GM10847 (cell line): ENCODE data around the gene PDGFA.

Experiments
- POLR2A ChIP-seq: IDR thresholded peaks from 2 replicates; pipeline ENCODE4 v1.6.1; 2011; ENCODE audit not compliant: insufficient read length; ENCODE audit errors: extremely low read depth

Gene PDGFA

DNA sequence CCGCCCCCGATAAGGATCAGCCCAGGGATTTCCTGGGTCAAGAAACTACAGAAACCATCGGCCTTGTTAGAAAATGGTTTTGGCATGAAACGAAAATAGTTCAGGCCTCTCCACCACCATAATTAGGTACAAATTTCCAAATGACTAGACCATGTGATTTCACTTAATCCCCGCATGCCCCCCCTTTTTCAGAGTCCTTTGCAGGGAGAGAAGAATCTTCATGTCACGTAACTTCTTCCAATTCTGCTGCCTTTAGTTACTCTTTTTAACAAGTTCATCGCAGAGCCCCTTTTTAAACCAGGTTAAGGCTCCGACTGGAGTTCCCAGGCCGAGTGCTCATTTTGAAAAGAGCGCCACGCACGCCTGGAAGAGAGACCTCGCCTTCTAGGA lies 3.4 kb downstream of the PDGFA start:
- no peak for TF ChIP-seq POLR2A

DNA sequence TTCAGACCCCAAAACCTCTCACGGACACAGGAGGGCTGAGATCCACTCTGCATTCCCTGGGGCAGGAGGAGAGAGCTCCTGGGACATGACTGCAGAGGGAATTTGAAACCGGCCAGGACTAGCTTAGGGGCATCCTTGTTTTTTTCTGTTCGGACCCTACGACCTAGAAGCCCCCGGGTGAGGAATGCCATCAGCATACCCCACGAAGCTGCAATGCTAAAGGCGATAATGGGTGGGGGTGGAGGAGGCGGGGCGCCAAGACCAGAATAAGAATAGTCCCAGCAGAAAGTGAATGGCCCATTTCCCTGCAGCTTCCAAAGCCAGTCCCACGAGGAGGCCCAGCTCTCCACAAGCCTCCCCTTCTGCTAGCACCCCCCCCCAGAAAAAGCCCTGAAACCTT lies 4.0 kb downstream of the PDGFA start:
- TF ChIP-seq POLR2A, result no peak

DNA sequence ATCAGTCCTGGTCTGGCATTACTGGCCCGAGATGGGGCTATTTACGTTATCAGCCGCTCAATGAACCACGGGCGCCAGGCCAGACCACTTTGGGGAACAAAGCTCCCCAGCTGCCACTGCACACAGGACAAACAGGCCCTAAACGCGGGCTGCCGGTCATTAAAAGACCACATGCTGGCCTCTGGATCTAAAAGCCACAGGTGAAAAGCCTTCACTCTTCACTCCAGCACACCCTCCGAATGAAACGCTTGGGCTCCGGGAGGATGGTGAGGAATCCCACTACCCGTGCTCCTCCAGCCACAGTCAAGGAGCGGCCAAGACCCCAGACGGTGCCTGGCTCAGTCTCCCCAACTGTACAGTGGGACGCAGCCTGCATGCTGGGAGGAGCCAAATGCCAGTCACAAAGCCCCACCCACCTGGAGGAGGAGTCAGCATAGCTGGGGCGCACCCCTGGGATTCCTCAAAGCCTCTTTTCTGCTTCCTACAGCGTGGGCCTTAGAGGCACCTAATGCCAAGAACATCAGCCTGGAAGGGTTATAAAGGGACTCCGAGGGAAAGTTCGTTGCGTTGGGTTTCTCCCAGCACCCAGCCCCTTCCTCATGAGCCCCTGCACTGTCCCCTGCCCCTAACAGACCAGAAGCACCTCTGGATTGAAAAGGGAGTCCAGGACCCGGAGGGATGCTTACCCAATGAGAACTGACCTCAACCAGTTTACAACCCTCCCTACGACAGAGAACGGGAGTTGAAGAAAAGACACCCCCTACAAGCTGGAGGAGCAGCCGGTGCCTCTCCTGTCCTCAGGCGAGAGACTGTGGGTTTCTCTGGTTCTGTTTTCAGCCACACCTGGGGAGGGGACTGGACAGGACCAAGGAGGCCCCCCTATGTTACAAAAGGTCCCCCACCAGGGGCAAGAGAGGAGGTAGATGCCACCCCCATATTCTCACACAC lies 4.7 kb downstream of the PDGFA start:
- no peak for TF ChIP-seq POLR2A

DNA sequence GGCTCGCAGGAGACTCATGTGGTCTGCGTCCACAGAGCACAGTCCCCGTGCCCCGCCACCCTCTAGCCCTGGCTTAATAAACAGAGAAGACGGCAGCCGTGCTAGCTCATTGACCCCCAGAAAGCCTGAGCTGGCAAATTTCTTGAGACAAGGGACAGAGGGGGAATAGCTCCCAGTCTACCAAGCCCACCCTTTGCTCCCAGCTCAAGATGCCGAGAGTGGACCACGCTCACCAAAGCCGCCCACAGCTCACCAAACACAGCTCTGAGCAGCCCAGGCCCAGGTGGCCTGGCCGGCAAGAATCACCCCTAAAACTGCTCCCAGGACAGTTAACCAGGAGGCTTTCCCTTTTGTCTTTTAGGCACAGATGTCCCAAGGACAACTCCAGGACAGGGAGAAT lies 5.4 kb downstream of the PDGFA start:
- no peak for TF ChIP-seq POLR2A

DNA sequence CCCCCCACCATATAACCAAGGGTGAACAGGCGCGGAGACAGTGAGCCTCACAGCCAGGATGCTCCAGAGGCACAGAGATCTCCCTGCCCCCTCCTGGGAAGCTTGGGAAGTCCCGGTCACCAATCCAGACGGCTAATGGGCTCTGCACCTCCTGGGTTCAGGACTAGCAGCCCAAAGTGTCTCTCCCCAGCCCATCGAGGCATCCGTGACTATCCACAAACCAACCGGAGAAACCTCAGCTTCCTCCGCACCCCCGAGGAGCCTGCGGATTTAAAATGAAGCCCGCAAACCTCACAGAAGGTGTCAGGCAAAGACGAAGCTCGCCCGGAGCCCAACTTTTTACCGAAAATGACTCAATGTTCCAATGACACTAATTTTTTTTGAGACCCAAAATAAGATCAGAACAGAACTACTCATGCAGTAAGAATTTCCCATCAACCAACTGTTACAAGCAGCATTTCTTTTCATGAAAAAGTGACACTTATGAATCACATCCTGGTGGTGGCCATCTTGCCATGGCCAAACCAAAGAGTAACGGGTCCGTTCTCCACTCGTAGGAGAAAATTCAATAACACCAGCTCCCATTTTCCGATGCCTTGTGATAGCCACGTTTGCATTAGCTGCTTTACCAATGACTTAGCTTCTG lies 6.0 kb downstream of the PDGFA start:
- no peak for TF ChIP-seq POLR2A

DNA sequence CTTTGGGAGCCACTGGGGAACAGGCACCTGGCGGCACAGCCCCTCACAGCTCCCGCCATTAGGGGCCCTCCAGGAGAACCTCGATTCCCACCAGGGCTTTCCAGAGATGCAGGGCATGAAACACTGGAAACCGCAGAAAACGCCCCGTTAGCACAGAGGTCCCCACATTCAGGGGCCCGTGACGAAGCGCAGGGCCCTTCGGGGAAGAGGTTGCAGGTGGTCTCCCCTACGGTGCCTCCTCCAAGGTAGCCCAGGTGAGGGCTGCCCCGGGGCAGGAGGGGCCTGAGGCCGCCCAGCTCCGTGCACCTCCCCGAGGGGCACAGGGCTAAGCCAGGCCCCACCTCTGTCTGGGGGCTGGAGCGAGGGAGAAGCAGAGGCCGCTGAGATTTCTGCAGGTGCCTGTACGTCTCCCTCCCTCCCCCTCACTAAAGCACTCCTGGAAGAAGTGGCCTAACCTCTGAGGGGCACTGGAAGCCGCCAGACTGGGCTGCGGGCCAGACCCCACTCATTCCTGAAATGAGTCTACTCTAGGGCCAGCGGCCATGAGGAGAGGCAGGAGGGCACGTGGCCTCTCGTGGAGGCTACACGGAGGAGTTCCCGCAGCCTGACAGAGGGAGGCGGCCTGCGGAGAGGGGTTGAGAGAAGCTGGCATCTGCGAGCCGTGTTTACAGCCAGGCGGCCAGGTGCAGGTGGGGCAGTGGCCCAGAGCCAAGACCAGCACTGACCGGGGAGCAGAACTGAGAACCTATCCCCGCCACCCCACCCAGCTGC lies 6.9 kb downstream of the PDGFA start:
- no peak for TF ChIP-seq POLR2A

DNA sequence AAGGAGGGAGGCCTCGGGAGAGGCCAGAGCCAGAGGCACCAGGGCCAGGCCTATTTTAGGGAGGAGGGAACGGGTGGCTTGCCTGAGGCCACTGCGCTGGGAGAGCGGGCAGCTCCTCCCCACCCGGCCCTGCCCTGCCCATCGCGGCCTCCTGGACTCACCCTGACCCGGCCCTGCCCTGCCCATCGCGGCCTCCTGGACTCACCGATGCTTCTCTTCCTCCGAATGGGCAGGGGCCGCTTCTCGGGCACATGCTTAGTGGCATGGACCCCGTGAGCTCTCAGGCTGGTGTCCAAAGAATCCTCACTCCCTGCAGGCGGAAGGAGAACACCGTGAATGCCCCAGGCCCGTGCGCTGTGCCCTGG lies 7.5 kb downstream of the PDGFA start:
- TF ChIP-seq POLR2A, result no peak

DNA sequence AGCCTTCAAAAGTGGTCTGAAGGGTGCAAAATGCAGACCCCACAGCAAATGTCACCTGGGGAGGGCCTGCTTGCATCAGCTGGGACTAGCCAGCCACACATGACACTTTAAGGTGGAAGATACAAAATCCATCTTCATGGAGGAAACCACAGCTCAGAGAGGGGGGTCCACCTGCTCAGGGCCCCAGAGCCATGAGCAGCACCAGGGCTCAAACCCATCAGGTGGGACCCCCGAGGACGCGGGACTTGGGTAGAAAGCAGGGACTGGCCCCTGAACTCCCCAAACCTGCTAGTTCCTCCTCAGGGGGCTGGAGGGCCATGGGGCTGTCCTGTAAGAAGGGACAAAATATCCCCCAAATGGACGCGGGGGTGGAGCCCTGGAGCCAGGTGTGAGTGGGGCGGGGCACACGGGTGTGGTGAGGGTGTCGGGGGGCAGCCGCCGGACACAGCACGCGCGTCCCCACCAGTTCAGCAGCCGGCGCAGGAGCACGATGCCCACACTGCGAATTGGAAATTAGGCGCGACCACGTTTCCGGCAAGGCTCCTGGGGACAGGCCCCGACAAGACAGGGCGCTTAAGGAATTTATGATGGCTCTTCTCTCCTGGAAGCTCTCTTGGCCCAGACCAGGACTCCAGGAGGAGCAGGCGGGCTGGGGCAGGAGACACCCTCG lies 8.0 kb downstream of the PDGFA start:
- TF ChIP-seq POLR2A, result no peak

DNA sequence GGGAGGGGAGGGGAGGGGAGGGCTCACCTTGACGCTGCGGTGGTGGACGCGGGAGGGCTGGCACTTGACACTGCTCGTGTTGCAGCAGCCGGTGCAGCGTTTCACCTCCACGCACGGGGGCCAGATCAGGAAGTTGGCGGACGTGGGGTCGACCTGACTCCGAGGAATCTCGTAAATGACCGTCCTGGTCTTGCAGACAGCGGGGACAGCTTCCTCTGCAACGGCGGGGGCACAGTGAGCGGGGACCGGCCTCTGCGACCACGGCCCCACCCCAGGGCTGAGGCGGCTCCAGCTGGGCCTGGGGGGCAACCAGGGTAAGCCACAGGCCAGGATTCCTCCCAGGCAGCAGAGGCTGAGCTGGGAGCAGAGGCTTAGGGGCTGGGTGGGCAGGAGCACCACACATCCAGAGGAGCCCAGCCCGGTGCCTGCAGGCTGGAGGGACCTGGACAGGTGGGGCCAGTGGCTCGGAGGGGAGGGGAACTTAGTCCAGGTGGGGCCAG lies 8.8 kb downstream of the PDGFA start:
- TF ChIP-seq POLR2A, result no peak

DNA sequence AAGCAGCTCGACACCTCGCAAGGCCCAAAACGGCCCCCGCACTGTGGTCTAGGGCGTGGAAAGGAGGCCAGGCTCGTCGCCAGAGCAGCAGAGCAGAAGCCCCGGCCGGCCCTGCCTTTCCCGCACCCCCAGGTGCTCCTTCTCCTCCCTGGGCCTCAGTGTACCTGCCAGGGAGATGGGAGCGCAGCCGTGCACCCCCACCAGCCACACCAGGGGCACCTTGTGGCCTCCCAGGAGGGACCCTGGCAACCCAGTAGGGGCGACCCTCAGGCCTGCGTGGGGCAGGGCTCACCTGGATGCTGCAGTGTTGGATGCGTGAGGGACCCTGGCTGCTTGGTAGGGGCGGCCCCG lies 9.5 kb downstream of the PDGFA start:
- no peak for TF ChIP-seq POLR2A

DNA sequence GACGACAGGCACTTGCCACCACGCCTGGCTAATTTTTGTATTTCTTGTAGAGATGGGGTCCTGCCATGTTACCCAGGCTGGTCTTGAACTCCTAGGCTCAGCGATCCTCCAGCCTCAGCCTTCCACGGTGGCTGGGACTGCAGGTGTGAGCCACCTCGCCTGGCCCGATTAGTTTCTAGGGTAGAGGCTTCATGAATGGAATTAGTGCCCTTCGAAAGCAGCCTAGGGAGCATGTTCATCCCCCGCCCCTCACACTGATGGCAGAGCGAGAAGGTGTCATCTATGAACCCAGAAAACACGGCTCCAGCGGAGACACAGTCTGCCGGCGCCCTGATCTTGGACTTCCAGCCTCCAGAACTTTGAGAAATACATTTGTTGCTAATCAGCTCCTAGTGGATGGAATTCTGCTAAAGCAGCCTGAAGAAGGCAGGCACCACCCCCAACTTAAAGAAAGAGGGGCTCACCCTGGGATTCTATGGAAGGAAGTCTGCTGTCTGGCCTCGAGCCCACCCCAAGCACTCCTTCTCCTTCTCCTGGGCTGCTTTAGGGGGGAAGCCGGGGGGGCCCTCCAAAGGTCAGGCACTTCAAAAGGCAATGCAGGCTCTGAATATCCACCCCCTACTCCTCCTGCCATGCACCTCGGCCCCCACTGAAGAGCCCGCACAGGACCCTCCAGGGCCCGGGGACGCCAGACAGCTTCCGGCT lies 10.1 kb downstream of the PDGFA start:
- no peak for TF ChIP-seq POLR2A

DNA sequence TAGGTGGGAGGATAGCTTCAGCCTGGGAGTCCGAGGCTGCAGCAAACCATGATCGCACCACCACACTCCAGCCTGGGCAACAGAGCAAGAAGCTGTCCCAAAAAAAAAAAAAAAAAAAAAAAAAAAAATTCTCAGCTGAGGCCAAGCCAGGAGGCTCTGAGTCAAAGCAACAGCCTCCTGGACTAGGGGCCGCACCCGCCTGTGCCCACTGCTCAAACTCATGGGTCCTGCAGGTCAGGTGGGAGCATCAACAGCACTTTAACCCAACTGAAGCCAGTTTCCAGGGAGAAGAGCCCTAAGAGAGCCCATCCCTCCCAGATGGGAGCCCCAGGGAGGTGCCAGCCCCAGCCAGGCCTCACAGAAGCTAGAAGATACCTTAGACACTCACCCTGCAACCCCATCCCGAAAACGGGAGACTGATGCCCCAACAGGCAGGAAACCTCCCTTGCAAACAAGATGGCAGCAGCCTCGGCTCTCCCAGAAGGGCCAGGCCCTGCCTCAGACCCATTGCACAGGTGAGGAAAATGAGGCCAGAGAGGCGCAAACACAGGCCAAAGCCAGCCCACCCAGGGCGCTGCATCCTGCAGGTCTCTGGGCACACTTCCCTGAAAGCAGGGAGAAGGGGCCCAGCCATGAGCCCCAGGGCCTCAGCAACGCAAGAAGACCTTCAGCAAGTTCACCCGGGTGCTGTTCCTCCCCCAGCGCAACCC lies 11.0 kb downstream of the PDGFA start:
- TF ChIP-seq POLR2A, result no peak

DNA sequence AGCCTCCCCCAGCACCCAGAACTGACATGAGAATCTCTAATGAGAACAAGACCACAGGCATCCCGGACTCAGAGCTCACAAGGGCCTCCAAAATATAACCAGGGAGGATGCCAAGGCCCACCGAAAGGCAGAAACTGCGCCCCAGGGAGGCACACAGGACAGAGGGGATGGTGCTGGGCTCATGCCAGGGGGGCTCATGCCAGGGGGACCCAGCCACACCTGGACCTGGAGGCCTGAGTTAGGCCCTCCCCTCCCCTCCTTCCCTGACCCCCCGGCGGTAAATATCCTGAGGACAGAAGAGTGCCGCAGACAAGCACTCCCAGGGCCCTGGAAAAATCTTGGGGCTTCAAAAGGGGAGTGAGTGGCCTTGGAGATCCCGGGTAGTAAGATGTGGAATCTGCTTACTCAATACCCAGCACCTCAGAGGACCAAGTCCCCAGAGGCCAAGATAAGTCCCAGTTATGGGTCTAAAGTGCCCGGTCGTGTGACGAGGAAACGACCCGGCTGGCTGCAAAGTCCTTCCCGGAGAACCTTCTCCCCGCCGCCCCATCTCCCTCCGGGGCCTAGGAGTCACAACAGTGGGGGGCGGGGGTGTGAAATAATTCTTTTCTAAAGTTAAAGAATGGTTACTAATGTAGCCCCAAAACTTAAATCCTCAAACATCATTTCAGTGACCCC lies 11.9 kb downstream of the PDGFA start:
- no peak for TF ChIP-seq POLR2A

DNA sequence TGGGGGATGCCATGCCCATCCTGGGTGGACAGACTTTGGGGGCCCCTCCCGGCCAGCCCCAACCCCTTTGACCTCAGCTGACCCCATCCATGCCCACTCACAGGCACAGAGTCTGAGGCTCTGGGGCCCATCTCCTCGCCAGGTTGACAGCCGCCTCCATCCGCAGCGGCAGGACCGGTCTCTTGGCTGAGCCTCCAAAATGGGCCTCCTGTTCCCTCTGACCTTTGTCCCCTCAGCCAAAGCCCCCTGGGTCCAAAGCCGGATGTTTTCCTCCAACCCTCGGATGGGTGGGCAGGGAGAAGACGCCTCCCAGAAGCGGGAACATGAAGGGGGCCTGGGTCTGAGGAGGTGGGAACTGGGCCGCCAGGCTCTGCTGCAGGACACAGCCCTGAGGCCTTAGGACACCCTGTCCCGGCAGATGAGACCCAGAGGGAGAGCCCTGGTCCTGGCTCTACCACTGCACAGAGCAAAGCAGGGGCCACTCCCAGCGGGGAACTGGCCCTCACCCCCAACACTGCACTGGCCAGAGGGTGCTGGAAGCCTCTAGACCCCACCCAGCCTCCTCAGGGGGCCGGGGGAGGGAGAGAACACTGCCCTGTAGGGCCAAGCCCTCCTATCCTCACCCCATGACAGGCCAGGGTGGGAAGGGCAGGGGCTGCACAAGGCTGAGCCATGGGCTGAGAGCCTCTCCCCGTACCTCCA lies 12.6 kb downstream of the PDGFA start:
- no peak for TF ChIP-seq POLR2A
